ENCODE results near the gene RPL3.
A peak's percentile ranks its signal among the peaks of the same experiment; 100 is the strongest.
"Not testable (repeated sequence)": the region's sequence is repeated elsewhere in the genome, so short reads cannot be mapped to it uniquely, and the experiment has no call there.

RPL3 gene

GRCh38 chr22:39319284-39320022, at the start of gene RPL3:
RPL3 (minus strand) TSS chr22:39319623; CDS start chr22:39319597, 26 bp downstream.
- DNase-seq, result peak; percentile 87

DNA sequence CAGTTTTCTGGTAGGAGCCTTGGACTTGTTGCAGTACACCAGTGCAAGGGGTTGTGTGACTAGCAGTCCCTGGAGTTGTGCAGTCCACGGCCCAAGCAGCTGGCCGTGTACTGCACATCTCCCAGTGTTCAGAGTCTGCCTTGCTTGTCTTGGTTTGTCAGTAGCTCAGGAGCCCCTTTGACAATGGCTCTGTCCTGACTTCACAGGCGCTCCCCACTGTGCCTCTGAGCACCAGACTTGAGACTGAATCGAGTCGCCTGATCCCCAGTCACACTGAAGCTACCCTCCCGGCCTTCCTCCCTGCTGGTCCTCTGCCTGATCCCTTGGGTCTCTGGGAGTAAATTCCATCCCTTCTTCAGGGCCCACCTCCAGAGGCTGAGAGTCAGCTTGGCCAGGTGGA, 49.8 kb upstream of the RPL3 start:
- no peak for DNase-seq

DNA sequence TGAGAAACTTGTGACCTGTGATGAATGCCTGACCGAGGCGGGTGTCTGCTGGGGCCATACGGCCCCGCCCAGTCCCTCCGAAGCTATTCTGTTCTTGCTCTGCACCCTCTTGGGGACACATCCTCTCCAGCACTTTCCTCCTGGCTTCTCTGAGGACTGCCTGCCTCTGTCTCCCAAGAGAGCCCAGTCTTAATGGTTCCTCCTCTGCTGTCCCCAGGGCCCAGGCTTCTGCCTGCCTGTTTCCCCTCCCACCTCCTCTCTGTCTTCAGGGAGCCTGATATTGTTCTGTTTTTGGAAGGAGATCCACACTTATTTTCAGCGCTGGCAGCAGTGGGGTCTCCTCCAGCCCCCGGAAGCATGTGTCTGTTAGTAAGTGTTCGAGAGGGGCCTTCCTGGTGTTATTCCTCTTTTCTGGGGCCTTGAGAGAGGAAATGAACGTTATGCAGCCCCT, 49.1 kb upstream of the RPL3 start:
- DNase-seq, result no peak

DNA sequence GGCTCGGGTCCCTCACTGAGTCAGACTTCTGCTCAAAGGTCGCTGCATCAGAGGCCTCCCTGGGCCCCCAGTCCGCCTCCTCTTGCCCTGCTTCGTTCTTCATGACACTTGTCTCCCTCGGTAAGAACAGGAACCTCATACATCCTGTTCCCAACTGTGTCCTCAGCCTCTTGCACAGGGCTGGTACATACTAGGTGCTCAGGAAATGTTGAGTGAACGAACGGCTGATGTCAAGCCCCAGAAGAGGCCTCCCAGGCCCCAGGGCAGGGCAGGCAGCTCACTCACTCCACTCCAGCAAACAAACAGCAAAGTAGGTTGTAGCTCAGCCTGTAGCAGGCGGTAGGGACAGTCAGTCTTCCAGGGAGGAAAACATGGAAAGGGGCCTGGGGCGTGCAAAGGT, 47.6 kb upstream of the RPL3 start:
- DNase-seq, result no peak

- no peak for DNase-seq
These were observed 46.0 kb upstream of the RPL3 start for GRCh38 chr22:39365492-39365780.

DNA sequence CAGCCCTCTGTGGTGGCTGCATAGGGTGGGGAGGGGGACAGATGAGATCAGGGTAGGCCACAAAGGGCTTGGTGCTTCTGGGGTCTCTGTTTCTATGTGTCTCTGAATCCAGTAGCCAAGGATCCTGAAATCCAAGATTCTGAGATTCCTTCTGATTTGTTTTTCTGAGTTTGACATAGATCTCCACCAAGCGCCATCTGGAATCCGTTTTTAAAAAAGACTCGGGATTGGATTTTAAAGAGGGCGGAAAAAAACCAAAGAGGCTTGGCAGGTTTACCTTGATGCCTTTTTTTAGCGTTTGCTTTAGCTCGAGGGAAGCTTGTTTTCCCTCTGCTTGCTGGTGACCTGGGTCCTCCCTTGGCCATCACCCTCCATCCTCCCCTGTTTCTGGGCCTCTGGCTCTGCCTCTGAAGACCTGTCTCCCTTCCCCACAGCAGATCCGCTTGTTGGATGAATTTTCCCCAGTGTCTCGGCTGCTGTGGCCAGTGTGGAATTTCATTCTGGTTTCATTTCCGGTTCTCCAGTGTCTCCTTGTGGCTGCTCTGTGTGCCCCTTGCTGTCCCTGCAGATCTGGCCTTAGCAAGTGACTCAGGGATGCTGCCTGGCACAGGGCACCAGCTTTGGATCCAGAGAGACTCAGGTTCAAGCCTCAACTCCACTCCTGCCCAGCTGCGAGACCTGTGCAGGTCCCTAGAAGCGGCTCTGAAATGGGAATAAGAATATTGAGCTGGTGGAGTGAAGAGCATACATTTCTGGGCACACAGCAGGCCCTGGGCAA, 45.5 kb upstream of the RPL3 start:
- DNase-seq, result no peak

- DNase-seq, result no peak
These were observed 44.5 kb upstream of the RPL3 start for GRCh38 chr22:39363751-39364515.

DNA sequence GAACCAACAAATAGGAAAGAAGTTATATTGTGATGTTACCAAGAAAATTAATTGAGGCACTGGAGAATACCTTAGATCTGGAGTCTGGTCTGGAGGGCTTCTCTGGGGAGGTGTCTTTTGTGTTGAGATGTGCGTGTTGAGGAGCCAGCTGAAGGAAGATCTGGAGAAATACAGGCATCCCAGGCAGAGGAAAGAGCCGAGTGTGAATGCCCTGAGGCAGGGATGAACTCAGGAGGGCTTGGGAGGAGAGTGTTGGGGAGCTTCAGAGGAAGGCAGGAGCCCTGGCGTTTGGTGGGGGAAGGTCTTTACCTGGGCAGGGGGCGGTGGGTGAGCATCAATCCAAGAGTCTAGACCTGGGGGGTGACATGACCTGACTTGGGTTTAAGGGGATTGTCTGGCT, 43.5 kb upstream of the RPL3 start:
- no peak for DNase-seq

GRCh38 chr22:39362271-39362670, 42.8 kb upstream of the RPL3 start:
- DNase-seq, result no peak

- DNase-seq, result no peak
These were observed 42.1 kb upstream of the RPL3 start for GRCh38 chr22:39361496-39361895.

DNA sequence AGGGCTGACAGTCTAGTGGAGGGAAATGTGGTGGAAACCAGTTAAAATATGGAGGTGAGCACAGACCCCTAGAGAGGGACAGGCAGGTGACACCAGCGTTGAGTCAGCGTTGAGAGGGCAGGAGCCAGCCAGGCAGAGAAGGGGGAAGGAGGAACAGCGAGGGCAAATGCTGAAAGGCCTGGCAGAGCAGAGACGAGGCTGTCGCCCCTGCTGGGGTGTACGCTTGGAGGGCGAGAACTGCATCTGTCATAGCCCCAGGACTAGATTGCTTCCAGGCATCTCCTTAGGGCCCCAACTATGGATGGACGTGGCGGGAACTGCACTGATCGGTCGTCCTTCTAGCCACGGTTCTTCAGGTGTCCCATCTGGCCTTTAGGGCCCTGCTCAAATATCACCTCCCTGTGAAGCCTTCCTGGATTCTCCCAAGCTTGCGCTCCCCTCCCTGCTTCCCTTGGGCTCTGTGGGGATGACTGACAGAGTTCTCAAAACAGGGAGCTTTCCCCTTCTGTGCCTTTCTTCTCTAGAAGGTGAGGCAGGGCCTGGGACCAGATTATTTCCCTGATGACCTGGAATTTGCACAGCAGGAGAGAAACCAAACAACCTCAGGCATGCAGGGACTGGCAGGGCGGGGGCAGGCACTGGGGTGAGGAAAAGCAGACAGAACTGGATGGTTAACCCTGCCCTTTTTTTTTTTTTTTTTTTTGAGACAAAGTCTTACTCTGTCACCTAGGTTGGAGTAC, 41.4 kb upstream of the RPL3 start:
- DNase-seq, result no peak

DNA sequence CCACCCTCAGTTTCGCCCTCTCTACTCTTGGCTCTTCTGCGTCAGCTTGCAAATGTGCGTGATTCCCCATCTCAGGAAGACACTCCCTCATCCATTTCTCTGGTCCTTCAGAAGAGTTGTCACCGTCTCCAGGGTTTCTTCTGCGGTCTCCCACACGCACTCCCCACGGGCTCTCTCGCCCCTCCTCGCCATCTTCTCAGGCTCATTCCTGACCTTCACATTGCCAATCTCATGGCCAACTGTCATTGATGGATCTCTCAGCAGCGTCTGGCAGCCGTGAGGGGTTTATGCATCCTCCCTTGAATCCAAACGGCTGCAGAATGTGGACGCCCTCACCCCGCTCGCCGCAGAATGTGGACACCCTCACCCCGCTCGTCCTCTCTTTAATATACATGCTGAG, 40.8 kb upstream of the RPL3 start:
- DNase-seq, result no peak

GRCh38 chr22:39359659-39360195, 40.3 kb upstream of the RPL3 start:
- no peak for DNase-seq

DNA sequence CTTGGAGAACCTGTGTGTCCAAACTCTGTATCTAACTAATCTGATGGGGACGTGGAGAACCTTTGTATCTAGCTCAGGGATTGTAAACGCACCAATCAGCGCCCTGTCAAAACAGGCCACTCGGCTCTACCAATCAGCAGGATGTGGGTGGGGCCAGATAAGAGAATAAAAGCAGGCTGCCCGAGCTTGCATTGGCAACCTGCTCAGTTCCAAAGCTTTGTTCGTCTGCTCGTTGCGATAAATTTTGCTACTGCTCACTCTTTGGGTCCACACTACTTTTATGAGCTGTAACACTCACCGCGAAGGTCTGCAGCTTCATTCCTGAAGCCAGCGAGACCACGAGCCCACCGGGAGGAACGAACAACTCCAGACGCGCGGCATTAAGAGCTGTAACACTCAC, 38.8 kb upstream of the RPL3 start:
- DNase-seq, result not testable (repeated sequence)

DNA sequence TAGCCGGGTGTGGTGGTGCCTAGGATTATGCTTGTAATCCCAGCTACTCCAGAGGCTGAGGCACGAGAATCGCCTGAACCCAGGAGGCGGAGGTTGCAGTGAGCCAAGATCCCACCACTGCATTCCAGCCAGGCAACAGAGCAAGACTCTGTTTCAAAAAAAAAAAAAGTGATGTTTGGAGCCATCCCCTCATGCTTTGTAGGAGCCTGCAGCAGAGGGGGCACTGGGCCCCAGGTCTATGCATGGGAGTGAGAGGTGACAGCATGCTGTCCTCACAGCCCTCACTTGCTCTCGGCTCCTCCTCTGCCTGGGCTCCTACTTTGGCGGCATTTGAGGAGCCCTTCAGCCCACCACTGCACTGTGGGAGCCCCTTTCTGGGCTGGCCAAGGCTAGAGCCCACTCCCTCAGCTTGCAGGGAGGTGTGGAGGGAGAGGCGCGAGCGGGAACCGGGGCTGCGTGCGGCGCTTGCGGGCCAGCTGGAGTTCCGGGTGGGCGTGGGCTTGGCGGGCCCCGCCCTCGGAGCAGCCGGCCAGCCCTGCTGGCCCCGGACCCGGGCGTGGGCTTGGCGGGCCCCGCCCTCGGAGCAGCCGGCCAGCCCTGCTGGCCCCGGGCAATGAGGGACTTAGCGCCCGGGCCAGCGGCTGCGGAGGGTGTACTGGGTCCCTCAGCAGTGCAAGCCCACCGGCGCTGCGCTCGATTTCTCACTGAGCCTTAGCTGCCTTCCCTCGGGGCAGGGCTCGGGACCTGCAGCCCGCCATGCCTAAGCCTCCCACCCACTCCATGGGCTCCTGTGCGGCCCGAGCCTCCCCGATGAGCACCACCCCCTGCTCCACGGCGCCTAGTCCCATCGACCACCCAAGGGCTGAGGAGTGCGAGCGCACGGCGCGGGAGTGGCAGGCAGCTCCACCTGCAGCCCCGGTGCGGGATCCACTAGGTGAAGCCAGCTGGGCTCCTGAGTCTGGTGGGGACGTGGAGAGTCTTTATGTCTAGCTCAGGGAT, 38.0 kb upstream of the RPL3 start:
- not testable (repeated sequence) for DNase-seq

DNA sequence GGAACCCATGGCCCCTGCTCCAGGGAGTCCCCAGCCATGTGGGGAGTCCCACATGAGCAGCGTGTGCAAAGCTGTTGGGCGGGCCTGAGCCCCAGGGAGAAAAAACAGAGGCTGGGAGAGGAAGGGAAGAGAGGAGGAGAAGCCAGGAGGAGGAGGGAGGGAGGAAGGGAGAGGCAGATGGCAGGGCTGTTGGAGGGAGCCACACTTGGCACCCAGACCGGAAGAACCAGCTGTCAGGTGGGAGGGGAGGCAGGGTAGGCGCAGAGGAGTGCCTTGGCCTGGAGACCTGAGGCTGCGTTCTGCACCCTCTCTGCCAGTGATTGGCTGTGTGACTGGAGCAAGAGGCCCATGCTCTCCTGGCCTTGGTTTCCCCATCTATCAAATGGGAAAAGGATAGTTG, 37.0 kb upstream of the RPL3 start:
- DNase-seq, result no peak

DNA sequence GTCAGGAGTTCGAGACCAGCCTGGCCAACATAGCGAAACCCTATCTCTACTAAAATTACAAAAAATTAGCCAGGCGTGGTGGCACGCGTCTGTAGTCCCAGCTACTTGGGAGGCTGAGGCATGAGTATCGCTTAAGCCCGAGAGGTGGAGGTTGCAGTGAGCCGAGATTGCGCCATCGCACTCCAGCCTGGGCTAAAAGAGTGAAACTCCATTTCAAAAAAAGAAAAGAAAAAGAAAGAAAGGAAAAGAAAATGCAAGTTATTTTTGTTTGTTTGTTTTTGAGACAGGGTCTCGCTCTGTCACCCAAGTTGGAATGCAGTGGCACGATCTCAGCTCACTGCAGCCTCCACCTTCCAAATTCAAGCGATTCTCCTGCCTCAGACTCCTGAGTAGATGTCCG, 36.4 kb upstream of the RPL3 start:
- not testable (repeated sequence) for DNase-seq

DNA sequence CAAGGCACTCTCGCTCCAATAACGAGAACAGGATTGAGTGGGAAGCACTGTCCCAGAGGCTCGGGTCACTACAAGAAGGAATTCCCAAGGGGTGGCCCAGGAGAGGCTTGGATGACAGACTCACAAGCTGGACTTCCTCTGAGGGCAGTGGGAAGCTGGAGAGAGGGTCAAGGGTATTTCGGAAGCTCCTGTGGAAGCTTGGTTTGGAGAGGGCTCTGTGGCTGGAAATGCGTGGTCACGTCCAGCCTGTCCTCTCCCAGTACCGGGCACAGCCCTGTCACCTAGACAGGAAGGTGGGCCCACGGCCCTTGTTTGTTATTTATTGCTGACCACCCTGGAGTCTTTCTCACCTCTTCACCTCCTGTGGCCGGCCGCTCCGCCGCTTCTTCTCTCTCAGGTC, 35.7 kb upstream of the RPL3 start:
- no peak for DNase-seq

DNA sequence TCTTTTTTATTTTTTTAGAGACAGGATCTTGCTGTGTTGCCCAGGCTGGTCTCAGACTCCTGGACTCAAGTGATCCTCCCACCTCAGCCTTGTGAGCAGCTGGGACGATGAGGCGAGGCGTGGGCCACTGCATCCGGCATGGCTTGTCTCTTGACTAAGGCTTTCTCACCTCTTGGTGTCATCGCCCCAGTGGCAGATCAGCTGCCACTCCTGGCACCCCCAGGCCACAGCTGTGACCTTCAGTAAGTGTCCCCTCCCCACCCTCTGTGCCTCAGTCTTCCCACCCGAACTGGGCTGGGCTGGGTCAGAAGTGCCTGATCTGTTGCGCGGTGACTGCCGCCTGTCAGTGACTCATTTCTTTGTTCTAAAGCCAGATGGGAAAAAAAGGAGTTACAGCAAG, 33.9 kb upstream of the RPL3 start:
- no peak for DNase-seq

- no peak for DNase-seq
These were observed 33.0 kb upstream of the RPL3 start for GRCh38 chr22:39352306-39352891.

DNA sequence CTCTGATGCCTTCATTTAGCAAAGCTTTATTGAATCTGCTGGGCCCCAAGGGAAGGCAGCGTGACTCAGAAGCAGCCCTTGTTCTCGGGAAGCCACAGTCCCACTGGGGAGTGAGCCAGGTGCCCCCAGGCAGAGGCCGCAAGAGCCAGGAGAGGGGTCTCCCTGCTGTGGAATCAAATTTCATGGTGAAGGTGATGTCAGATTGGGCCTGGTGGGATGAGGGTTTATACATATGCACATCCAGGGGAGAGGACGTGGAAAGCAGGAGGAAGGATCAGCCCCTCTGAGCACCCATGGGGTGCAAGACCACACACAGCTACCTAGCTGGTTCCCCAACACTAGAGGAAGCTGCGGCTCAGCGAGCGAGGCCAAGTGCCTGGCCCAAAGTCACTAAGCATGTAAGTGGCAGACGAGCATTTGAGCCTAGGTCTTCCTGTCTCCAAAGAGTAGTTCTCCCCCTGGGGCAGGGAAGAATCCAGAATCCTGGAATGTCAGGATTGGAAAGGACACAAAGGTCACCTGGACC, 32.3 kb upstream of the RPL3 start:
- DNase-seq, result no peak
